ENCODE data around the gene HTR3D.
"Not testable (repeated sequence)": the region's sequence is repeated elsewhere in the genome, so short reads cannot be mapped to it uniquely, and the experiment has no call there.

The HTR3D gene

DNA sequence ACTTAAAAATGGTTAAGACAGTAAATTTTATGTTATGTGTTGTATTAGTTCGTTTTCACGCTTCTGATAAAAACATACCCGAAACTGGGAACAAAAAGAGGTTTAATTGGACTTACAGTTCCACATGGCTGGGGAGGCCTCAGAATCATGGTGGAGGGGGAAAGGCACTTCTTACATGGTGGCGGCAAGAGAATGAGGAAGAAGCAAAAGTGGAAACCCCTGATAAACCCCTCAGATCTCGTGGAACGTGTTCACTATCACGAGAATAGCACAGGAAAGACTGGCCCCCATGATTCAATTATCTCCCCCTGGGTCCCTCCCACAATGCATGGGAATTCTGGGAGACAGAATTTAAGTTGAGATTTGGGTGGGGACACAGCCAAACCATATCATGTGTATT lies 39.6 kb downstream of the HTR3D start:
- DNase-seq: not testable (repeated sequence)

DNA sequence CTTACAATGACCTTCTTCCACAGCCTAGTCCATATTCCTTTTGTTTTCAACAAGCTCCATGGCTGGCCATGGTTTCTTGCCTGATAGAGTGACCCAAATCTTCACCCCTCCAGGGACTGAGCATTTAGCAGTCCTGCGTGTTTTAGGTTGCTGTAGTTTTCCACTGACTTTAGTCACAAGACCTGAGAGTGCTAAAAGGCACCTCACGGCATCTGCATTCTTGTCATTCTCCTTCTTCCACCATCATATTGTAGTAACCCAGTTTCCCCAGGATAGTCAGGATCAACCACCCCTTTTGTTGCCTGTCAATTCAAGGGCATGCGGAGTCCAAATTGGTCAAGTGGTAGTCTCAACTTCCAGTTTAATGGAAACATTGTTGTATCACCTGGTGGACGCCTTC lies 42.1 kb downstream of the HTR3D start:
- DNase-seq: no peak

DNA sequence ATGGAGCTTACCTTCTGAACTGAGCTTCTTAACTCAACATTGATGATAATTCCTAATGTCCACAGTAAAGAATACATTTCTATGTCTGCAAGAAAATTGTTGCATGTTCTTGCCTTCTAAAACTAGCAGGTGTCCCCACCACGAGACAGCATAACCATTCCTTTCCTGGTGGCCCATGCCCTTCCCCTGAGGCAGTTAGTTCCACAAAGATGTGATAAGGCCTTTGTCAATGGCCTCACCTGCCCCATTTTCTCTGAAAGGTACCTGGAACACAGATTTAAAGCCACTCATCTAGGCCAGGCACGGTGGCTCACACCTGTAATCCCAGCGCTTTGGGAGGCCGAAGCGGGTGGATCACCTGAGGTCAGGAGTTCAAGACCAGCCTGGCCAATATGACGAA lies 44.4 kb downstream of the HTR3D start:
- DNase-seq: no peak

DNA sequence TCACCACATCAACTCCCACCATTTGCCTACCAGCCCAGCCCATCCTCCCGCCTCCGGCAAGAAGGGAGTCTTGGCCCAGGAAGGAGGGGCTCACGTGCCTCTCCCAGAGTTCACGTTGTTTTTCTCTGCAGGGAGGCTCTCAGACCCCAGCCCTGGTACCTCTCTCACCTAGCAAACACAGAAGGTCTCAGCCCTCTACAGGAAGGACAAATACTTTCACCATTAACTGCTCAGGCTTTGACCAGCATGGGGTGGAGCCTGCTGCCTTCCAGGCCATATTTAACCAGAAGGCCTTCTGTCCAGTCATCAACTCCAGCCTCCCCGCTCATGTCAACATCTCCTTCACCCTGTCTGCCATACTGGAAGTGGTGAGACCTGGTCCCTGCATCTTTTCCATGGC lies 46.3 kb downstream of the HTR3D start:
- DNase-seq: no peak

DNA sequence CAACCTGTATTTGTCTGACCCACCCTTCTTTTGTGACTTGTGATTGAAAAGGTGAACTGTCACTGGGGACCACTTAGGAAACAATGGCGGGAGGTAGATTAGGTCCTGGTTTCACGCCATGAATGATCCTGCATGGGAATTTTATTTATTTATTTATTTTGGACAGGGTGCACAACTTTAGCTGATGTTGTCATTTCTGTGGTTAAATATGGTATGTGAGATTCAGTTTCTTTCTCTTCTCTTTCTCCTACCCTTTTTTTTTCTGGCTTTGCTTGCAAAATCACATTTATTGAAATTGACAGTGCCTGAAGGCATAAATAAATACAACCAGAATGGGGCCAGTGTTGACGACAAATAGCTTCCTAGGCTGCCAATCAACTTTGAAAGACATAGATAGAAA lies 47.3 kb downstream of the HTR3D start:
- DNase-seq: no peak

DNA sequence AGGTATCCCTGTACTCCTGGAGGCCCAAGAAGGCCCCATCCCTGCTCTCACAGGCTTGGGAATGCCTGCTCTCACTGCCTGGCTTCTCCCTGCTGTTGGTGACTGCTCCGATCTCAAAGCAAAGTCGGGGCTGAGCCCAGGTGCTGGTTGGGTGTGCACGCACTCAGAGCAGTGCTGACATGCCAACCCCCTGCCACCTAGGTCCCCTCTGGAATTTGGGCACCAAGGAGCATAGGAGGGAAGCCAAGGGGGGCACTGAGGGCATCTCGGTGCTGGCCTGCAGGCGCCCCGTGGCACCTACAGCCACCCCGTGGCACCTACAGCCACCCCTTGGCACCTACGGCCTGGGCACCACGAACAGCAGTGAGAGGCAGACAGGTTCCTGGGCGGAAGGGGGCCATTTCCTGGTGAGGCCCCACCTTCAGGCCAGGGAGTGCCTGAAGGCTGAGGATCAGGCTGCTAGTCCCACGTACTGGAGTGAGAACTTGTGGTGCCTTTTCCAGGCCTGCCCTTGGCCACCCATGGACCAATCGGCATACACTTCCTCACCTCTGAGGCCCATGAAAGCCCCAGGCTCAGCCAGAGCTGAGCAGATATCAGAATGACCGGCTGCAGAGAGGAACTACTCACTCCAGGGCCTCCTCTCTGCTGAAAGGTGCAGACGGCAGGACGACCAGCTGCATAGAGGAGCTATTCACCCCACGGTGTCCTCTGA lies 49.7 kb downstream of the HTR3D start:
- no peak for DNase-seq

DNA sequence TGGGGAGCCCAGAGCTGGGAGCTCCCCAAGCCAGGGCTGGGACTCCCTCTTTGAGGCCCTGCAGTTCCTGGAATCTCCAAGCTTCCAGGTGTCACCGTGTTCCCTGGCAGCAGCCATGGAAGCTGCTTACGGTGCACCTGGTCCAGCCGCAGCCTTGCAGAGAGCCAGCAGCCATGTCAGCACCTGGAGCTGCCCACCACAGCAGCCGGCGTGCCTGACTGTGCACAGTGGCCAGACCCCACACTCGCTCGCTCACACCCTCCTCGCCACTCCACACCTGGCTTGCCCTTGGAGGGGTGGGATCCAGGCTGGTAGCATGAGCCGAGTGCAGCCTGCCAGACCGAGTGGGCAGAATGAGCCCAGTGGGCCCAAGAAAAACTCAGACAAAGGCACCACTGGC lies 50.5 kb downstream of the HTR3D start:
- DNase-seq: no peak

DNA sequence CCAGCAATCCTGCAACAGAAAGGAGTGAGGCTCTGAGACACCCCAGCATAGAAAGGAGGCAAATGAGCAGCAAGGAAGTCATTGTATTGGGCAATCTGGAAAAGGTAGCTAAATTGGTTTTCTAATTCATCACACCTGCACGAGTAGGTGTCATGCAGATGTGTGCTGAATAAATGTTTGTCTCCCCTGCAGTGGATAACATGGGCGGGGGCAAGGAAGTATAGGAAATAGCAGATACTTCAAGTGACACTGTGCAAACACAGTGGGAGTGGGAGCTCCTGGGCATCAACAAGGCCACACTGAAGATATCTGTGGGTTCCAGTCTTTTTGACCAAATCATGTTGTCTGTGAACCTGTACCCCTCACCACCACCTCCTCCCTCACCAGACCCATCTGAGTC lies 50.9 kb downstream of the HTR3D start:
- no peak for DNase-seq

DNA sequence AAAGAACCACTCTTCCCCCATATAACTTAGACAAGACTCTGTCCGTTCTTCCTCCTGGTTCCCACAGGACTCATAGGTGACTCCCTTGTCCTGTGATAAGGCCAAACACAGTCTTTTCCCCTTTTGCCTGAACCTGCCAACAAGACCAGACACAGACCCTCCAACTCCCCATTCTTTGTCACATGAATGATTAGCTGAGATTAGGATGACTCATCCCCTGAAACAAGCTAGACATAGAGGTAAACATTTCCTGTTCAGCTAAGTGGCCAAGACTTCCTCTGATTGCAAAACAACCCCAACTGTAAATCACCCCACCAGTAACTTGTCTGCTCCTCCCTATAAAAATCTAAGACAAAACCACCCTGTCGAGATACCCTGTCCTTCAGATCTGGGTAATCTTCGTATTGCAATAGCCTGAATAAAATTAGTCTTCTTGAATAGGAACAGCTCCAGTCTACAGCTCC lies 53.9 kb downstream of the HTR3D start:
- no peak for DNase-seq

Measured in activated CD4-positive, alpha-beta T cell treated with anti-CD3 and anti-CD28 coated beads for 1 hour (primary cell).